Skeletal muscle cell (primary cell): Measurements from ENCODE around the gene EHBP1.
A peak's percentile ranks its signal among the peaks of the same experiment; 100 is the strongest.

Experiments used
- DNase-seq: peaks from one replicate; pipeline ENCODE4 v3.0.0-alpha.2; 2010; ENCODE audit warnings: low read depth
- H3K4me3 ChIP-seq: 2 replicates; pipeline ENCODE4 v1.5.1; 2011; ENCODE audit warnings: low read depth, mild to moderate bottlenecking, control low read depth, low read length, moderate library complexity

The EHBP1 gene

GRCh38 chr2:63034526-63034925, 329.0 kb downstream of the EHBP1 start:
- DNase-seq = no peak
- H3K4me3 ChIP-seq = no peak overlapping the region

GRCh38 chr2:63035169-63035568, 329.7 kb downstream of the EHBP1 start:
- no peak overlapping the region for H3K4me3 ChIP-seq
- DNase-seq = no peak

GRCh38 chr2:63035660-63036059, 330.1 kb downstream of the EHBP1 start:
- H3K4me3 ChIP-seq = no peak overlapping the region
- DNase-seq = no peak

- no peak overlapping the region for H3K4me3 ChIP-seq
- no peak for DNase-seq
Observed at GRCh38 chr2:63038034-63038433, 332.5 kb downstream of the EHBP1 start.

GRCh38 chr2:63040586-63040985, 335.1 kb downstream of the EHBP1 start:
- DNase-seq = no peak
- no peak overlapping the region for H3K4me3 ChIP-seq

GRCh38 chr2:63041592-63041991, 336.1 kb downstream of the EHBP1 start:
- no peak overlapping the region for H3K4me3 ChIP-seq
- DNase-seq = no peak

GRCh38 chr2:63044362-63045327, 339.1 kb downstream of the EHBP1 start:
- no peak for DNase-seq
- H3K4me3 ChIP-seq = no peak overlapping the region

GRCh38 chr2:63046552-63046951, 341.0 kb downstream of the EHBP1 start:
- no peak overlapping the region for H3K4me3 ChIP-seq

GRCh38 chr2:63046961-63047320, 341.4 kb downstream of the EHBP1 start:
- no peak overlapping the region for H3K4me3 ChIP-seq
- no peak for DNase-seq

More at GRCh38 chr2:63046552-63046951, 341.0 kb downstream of the EHBP1 start:
- no peak for DNase-seq

- DNase-seq = no peak
- H3K4me3 ChIP-seq = no peak overlapping the region
Observed at GRCh38 chr2:63047321-63048279, 342.1 kb downstream of the EHBP1 start.

- no peak for DNase-seq
- H3K4me3 ChIP-seq = no peak overlapping the region
Observed at GRCh38 chr2:63048367-63049171, 343.1 kb downstream of the EHBP1 start.

- peak overlapping the region; percentile 50 for H3K4me3 ChIP-seq
- no peak for DNase-seq
Observed at GRCh38 chr2:63049211-63049969, 343.9 kb downstream of the EHBP1 start.

- no peak for DNase-seq
- H3K4me3 ChIP-seq = peak overlapping the region; percentile 50
Observed at GRCh38 chr2:63049970-63050333, 344.4 kb downstream of the EHBP1 start.

- no peak for DNase-seq
- H3K4me3 ChIP-seq = peak within 1 kb of the TSS; percentile 50
Observed at GRCh38 chr2:63050334-63051041, 345.0 kb downstream of the EHBP1 start, which contains the start of gene OTX1. Gene OTX1, plus strand, starts transcription at chr2:63050830. Its CDS starts 2,161 bp downstream, at chr2:63052991.

GRCh38 chr2:63051042-63051794, 345.7 kb downstream of the EHBP1 start:
- peak overlapping the region; percentile 50 for H3K4me3 ChIP-seq
- no peak for DNase-seq

GRCh38 chr2:63051795-63052333, 346.4 kb downstream of the EHBP1 start:
- H3K4me3 ChIP-seq = no peak overlapping the region
- DNase-seq = no peak
